OCI-LY7 (cell line): ENCODE data around the gene TMEM239. TPM values are rescaled to one million over a fixed set of nuclear protein-coding genes. Genes with fewer than 3 reads are reported as not detected.
"Not testable (repeated sequence)": the region's sequence is repeated elsewhere in the genome, so short reads cannot be mapped to it uniquely, and the experiment has no call there.

ENCODE experiments used
- BruUV-seq: library from RNA; stranded (reverse); fragments of 400-500 nt; replicated peaks from 2 replicates; lab custom pipeline; 2021; lab: Mats Ljungman, UMichigan
- CTCF ChIA-PET: fragments of 300-600 bp; sonication (Branson Sonifier 250); formaldehyde crosslinking; loops from one replicate; lab custom pipeline; 2022; ENCODE audit warnings: antibody characterized with exemption; ENCODE audit not compliant: unreplicated experiment; lab: Charles Lee
- POLR2A ChIA-PET: fragments of 300-600 bp; sonication (Branson Sonifier 250); formaldehyde crosslinking; loops from one replicate; lab custom pipeline; 2022; ENCODE audit warnings: antibody characterized with exemption; lab: Charles Lee
- DNase-seq: peaks from one replicate; pipeline ENCODE4 v3.0.0-alpha.2; 2015; ENCODE audit warnings: low spot score
- H2AFZ ChIP-seq: fragments of 200-600 bp; sonication (generic), shearing (Covaris generic); 2 replicates; pipeline ENCODE4 v1.6.1; 2014; ENCODE audit warnings: mild to moderate bottlenecking, antibody characterized with exemption, low read length, moderate library complexity
- H3K27ac ChIP-seq: fragments of 200-600 bp; sonication (generic); 2 replicates; pipeline ENCODE4 v1.5.1; 2014; ENCODE audit warnings: mixed run types, low read depth, mild to moderate bottlenecking, moderate library complexity, low read length, inconsistent platforms; ENCODE audit not compliant: poor library complexity, severe bottlenecking
- H3K36me3 ChIP-seq: fragments of 200-600 bp; sonication (generic); 2 replicates; pipeline ENCODE4 v1.6.1; 2014; ENCODE audit warnings: mild to moderate bottlenecking, antibody characterized with exemption, low read length, moderate library complexity, mixed read lengths; ENCODE audit not compliant: insufficient read depth
- H3K4me1 ChIP-seq: fragments of 200-600 bp; sonication (generic); 2 replicates; pipeline ENCODE4 v1.5.1; 2014; ENCODE audit warnings: mild to moderate bottlenecking, low read length; ENCODE audit not compliant: insufficient read depth, poor library complexity, severe bottlenecking
- H3K4me2 ChIP-seq: fragments of 200-600 bp; sonication (generic); 2 replicates; pipeline ENCODE4 v1.6.1; 2014; ENCODE audit warnings: mild to moderate bottlenecking, low read length
- H3K4me3 ChIP-seq: fragments of 200-600 bp; sonication (generic); 2 replicates; pipeline ENCODE4 v1.5.1; 2014; ENCODE audit warnings: mild to moderate bottlenecking, low read depth, low read length; ENCODE audit not compliant: poor library complexity, severe bottlenecking
- H3K79me2 ChIP-seq: fragments of 200-600 bp; sonication (generic); 2 replicates; pipeline ENCODE4 v1.6.1; 2016; ENCODE audit warnings: low read depth, mild to moderate bottlenecking, low read length, moderate library complexity, mixed read lengths; ENCODE audit not compliant: insufficient read depth
- H3K9me2 ChIP-seq: fragments of 200-600 bp; sonication (generic); 2 replicates; pipeline ENCODE4 v1.6.1; 2016; ENCODE audit warnings: mild to moderate bottlenecking, low read length, mixed read lengths; ENCODE audit not compliant: insufficient read depth
- H3K9me3 ChIP-seq: fragments of 200-600 bp; sonication (generic); 2 replicates; pipeline ENCODE4 v1.6.1; 2014; ENCODE audit warnings: mild to moderate bottlenecking, mixed run types, low read length, mixed read lengths
- H4K20me1 ChIP-seq: fragments of 200-600 bp; sonication (generic); 2 replicates; pipeline ENCODE4 v1.6.1; 2014; ENCODE audit warnings: mild to moderate bottlenecking, antibody characterized with exemption, low read length, moderate library complexity, mixed read lengths; ENCODE audit not compliant: insufficient read depth
- CTCF ChIP-seq: fragments of 200-600 bp; sonication (generic); conservative IDR thresholded peaks from 2 replicates; pipeline ENCODE4 v1.5.1; 2014; ENCODE audit warnings: mild to moderate bottlenecking, antibody characterized with exemption, low read length, moderate library complexity, mixed read lengths
- EZH2phosphoT487 ChIP-seq: fragments of 200-600 bp; sonication (generic); IDR thresholded peaks from 2 replicates; pipeline ENCODE4 v1.6.1; 2018; ENCODE audit warnings: low read depth, borderline replicate concordance, mild to moderate bottlenecking, mixed run types, antibody characterized with exemption, low read length, moderate library complexity, mixed read lengths
- intact Hi-C: fragments of 100-400 bp; cut with micrococcal nuclease; formaldehyde crosslinking; loops from one replicate; pipeline ENCODE4 v1.10.0; 2022; ENCODE audit not compliant: unreplicated experiment
- total RNA-seq, 2 experiments: library from RNA; depleted of rRNA in 1 of 2; stranded (reverse); fragments of >200 nt in 1 of 2; shearing (Covaris generic) in 1 of 2; gene quantifications; 2 replicates each; pipeline ENCODE4 v1.2.3, GENCODE V29; 2014 to 2022

Gene TMEM239
- total RNA-seq, 2 experiments from 2014 or later, result not detected

GRCh38 chr20:2768632-2769015 lies 47.5 kb upstream of the TMEM239 start:
- Histone ChIP-seq H3K9me2 (no peaks in the 10 kb centered on the region), H3K4me2 (no peak overlapping the region), H3K4me1 (no peaks in the 10 kb centered on the region), H3K79me2 (no peaks in the 10 kb centered on the region), H2AFZ (no peak overlapping the region), H3K36me3 (no peaks in the 10 kb centered on the region), H3K4me3 (no peak overlapping the region), H3K9me3 (no peaks in the 10 kb centered on the region), H4K20me1 (no peaks in the 10 kb centered on the region), H3K27ac (no peak overlapping the region)
- ChIA-PET POLR2A (no interaction called here), CTCF (no interaction called here)
- DNase-seq, result no peak
- no peak for TF ChIP-seq CTCF
- TF ChIP-seq EZH2phosphoT487, result no peak
- no TSS peak for BruUV-seq
- intact Hi-C loops, result no loop called here

- CTCF ChIA-PET, H3K4me1 ChIP-seq, DNase-seq, H4K20me1 ChIP-seq, H3K36me3 ChIP-seq, H3K4me3 ChIP-seq, H2AFZ ChIP-seq, POLR2A ChIA-PET, intact Hi-C loops, H3K4me2 ChIP-seq, H3K27ac ChIP-seq, BruUV-seq, H3K79me2 ChIP-seq, H3K9me3 ChIP-seq, H3K9me2 ChIP-seq: not testable (repeated sequence)
Observed at GRCh38 chr20:2770091-2770490, 46.1 kb upstream of the TMEM239 start.

GRCh38 chr20:2771631-2772080 lies 44.5 kb upstream of the TMEM239 start:
- H3K36me3 ChIP-seq, result no peaks in the 10 kb centered on the region
- H3K4me3 ChIP-seq, result no peak overlapping the region
- no TSS peak for BruUV-seq
- no peak overlapping the region for H3K27ac ChIP-seq
- DNase-seq, result no peak
- intact Hi-C loops, result no loop called here
- TF ChIP-seq CTCF, result peak; percentile 32; the same call in 1 of the 2 replicates
- TF ChIP-seq EZH2phosphoT487, result no peak
- ChIA-PET POLR2A (no interaction called here), CTCF (no interaction called here)
- H3K9me2 ChIP-seq, result no peaks in the 10 kb centered on the region
- H4K20me1 ChIP-seq, result no peaks in the 10 kb centered on the region
- no peak overlapping the region for H3K4me2 ChIP-seq
- H2AFZ ChIP-seq, result no peak overlapping the region
- no peaks in the 10 kb centered on the region for H3K79me2 ChIP-seq
- no peaks in the 10 kb centered on the region for H3K9me3 ChIP-seq
- H3K4me1 ChIP-seq, result no peaks in the 10 kb centered on the region
